SK-N-SH treated with all-trans-retinoic acid at 6 μM for 48 hours (cell line): ENCODE measurements around the gene MMP14.

ENCODE experiments used
- ATAC-seq: fragments of 200-7000 bp; cut with Tn5 transposase; 3 replicates; pipeline ENCODE4 v1.9.1; 2020; ENCODE audit warnings: mild to moderate bottlenecking, moderate library complexity
- ARNTL ChIP-seq: fragments of 450-650 bp; formaldehyde crosslinking; IDR thresholded peaks from 2 replicates; pipeline ENCODE4 v1.5.0; 2020; ENCODE audit warnings: low read depth, mild to moderate bottlenecking, moderate library complexity, borderline replicate concordance
- BACH2 ChIP-seq: fragments of 250-450 bp; sonication (Bioruptor Pico); IDR thresholded peaks from 2 replicates; pipeline ENCODE4 v1.9.0; 2021; ENCODE audit warnings: mild to moderate bottlenecking, borderline replicate concordance
- CREB5 ChIP-seq: fragments of 250-450 bp; sonication (Bioruptor Pico); IDR thresholded peaks from 2 replicates; pipeline ENCODE4 v1.5.1; 2020; ENCODE audit warnings: low read depth, mild to moderate bottlenecking, moderate library complexity
- CSDC2 ChIP-seq: fragments of 250-450 bp; sonication (Bioruptor Pico); IDR thresholded peaks from 2 replicates; pipeline ENCODE4 v1.5.0; 2020; ENCODE audit warnings: mild to moderate bottlenecking, moderate library complexity
- CSRNP3 ChIP-seq: fragments of 250-450 bp; sonication (Bioruptor Pico); IDR thresholded peaks from 2 replicates; pipeline ENCODE4 v1.5.1; 2021; ENCODE audit warnings: mild to moderate bottlenecking, moderate library complexity
- ESRRG ChIP-seq: fragments of 250-450 bp; sonication (Bioruptor Pico); IDR thresholded peaks from 2 replicates; pipeline ENCODE4 v1.6.1; 2021; ENCODE audit warnings: mild to moderate bottlenecking
- GLIS3 ChIP-seq: fragments of 250-450 bp; sonication (Bioruptor Pico); IDR thresholded peaks from 2 replicates; pipeline ENCODE4 v1.5.0; 2020; ENCODE audit warnings: mild to moderate bottlenecking, moderate library complexity
- ISL1 ChIP-seq: fragments of 250-450 bp; sonication (Bioruptor Pico); IDR thresholded peaks from 2 replicates; pipeline ENCODE4 v2.1.2; 2022; ENCODE audit warnings: mild to moderate bottlenecking, moderate library complexity
- OSR1 ChIP-seq: fragments of 250-450 bp; sonication (Bioruptor Pico); IDR thresholded peaks from 2 replicates; pipeline ENCODE4 v1.8.0; 2022; ENCODE audit warnings: moderate library complexity, mild to moderate bottlenecking, inconsistent platforms
- PATZ1 ChIP-seq: fragments of 250-450 bp; sonication (Bioruptor Pico); IDR thresholded peaks from 2 replicates; pipeline ENCODE4 v1.8.0; 2020; ENCODE audit warnings: mild to moderate bottlenecking, moderate library complexity, borderline replicate concordance
- POU6F1 ChIP-seq: fragments of 250-450 bp; sonication (Bioruptor Pico); IDR thresholded peaks from 2 replicates; pipeline ENCODE4 v1.8.0; 2021; ENCODE audit warnings: low read depth, mild to moderate bottlenecking, moderate library complexity, borderline replicate concordance
- PPARA ChIP-seq: fragments of 250-450 bp; sonication (Bioruptor Pico); IDR thresholded peaks from 2 replicates; pipeline ENCODE4 v1.5.0; 2020; ENCODE audit warnings: mild to moderate bottlenecking, borderline replicate concordance
- RARB ChIP-seq: fragments of 250-450 bp; sonication (Bioruptor Pico); IDR thresholded peaks from 2 replicates; pipeline ENCODE4 v1.8.0; 2021; ENCODE audit warnings: mild to moderate bottlenecking, moderate library complexity
- TCF4 ChIP-seq: fragments of 250-450 bp; sonication (Bioruptor Pico); IDR thresholded peaks from 2 replicates; pipeline ENCODE4 v1.8.0; 2021; ENCODE audit warnings: mild to moderate bottlenecking, moderate library complexity, borderline replicate concordance
- TOX ChIP-seq: fragments of 250-450 bp; sonication (Bioruptor Pico); IDR thresholded peaks from 2 replicates; pipeline ENCODE4 v1.8.0; 2021; ENCODE audit warnings: mild to moderate bottlenecking, moderate library complexity, borderline replicate concordance
- ZC3H10 ChIP-seq: fragments of 250-450 bp; sonication (Bioruptor Pico); IDR thresholded peaks from 2 replicates; pipeline ENCODE4 v1.5.1; 2021; ENCODE audit warnings: mild to moderate bottlenecking, moderate library complexity
- ZFP3 ChIP-seq: fragments of 250-450 bp; sonication (Bioruptor Pico); IDR thresholded peaks from 2 replicates; pipeline ENCODE4 v1.5.0; 2020; ENCODE audit warnings: mild to moderate bottlenecking, moderate library complexity
- ZFP30 ChIP-seq: fragments of 450-650 bp; formaldehyde crosslinking; IDR thresholded peaks from 2 replicates; pipeline ENCODE4 v1.5.0; 2022; ENCODE audit warnings: mild to moderate bottlenecking, moderate library complexity
- ZNF565 ChIP-seq: fragments of 450-650 bp; formaldehyde crosslinking; conservative IDR thresholded peaks from 2 replicates; pipeline ENCODE4 v1.5.0; 2020; ENCODE audit warnings: low read depth, mild to moderate bottlenecking, moderate library complexity
- ZNF70 ChIP-seq: fragments of 450-650 bp; formaldehyde crosslinking; IDR thresholded peaks from 2 replicates; pipeline ENCODE4 v1.5.0; 2020; ENCODE audit warnings: mild to moderate bottlenecking, moderate library complexity
- ZNF8 ChIP-seq: fragments of 450-650 bp; formaldehyde crosslinking; IDR thresholded peaks from 2 replicates; pipeline ENCODE4 v1.5.0; 2020; ENCODE audit warnings: mild to moderate bottlenecking, moderate library complexity

MMP14 gene

DNA sequence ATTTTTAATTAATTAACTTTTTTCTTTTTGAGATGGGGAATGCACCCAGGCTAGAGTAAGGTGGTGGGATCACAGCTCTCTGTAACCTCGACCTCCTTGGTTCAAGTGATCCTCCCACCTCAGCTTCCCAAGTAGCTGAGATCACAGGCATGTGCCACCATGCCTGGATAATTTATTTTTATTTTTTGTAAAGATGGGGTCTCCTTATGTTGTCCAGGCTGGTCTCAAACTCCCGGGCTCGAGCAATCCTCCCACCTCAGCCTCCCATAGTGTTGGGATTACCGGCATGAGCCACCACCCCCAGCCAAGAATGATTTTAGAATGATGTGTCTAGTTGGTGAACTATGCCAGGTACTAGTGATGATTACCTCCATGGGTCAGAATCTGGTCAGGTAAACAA lies 28.6 kb downstream of the MMP14 start:
- no peak for ATAC-seq
- TF ChIP-seq ESRRG, result no peak
- TF ChIP-seq CSRNP3 (CRISPR knock-in tag), result no peak
- TF ChIP-seq ISL1, result no peak
- no peak for TF ChIP-seq GLIS3 (CRISPR knock-in tag)
- TF ChIP-seq ZFP30, result no peak
- TF ChIP-seq ZFP3 (CRISPR knock-in tag), result no peak
- no peak for TF ChIP-seq TOX (CRISPR knock-in tag)
- TF ChIP-seq RARB (CRISPR knock-in tag), result no peak
- TF ChIP-seq PATZ1 (CRISPR knock-in tag), result no peak
- no peak for TF ChIP-seq POU6F1 (CRISPR knock-in tag)
- TF ChIP-seq ZNF70 (CRISPR knock-in tag), result no peak
- no peak for TF ChIP-seq ZNF8

- TF ChIP-seq POU6F1 (CRISPR knock-in tag) (no peak), PPARA (no peak), ZFP3 (CRISPR knock-in tag) (no peak), RARB (CRISPR knock-in tag) (no peak), ZNF565 (CRISPR knock-in tag) (no peak), ZFP30 (no peak), PATZ1 (CRISPR knock-in tag) (no peak), ZNF8 (no peak), TOX (CRISPR knock-in tag) (no peak), OSR1 (no peak), ARNTL (CRISPR knock-in tag) (no peak), CSDC2 (CRISPR knock-in tag) (no peak), GLIS3 (CRISPR knock-in tag) (no peak), BACH2 (CRISPR knock-in tag) (no peak), ESRRG (no peak), ISL1 (no peak), ZC3H10 (no peak), TCF4 (CRISPR knock-in tag) (no peak), ZNF70 (CRISPR knock-in tag) (no peak)
- peak; percentile 40; the same call in 1 of the 3 replicates for ATAC-seq
Measured at GRCh38 chr14:22865424-22866405, 29.3 kb downstream of the MMP14 start.

GRCh38 chr14:22866874-22867273 lies 30.5 kb downstream of the MMP14 start:
- TF ChIP-seq CSRNP3 (CRISPR knock-in tag), result no peak
- TF ChIP-seq RARB (CRISPR knock-in tag), result no peak
- no peak for TF ChIP-seq GLIS3 (CRISPR knock-in tag)
- no peak for TF ChIP-seq ZC3H10
- TF ChIP-seq ARNTL (CRISPR knock-in tag), result no peak
- no peak for TF ChIP-seq CREB5 (CRISPR knock-in tag)
- no peak for TF ChIP-seq ISL1
- no peak for TF ChIP-seq TOX (CRISPR knock-in tag)
- no peak for TF ChIP-seq TCF4 (CRISPR knock-in tag)
- no peak for TF ChIP-seq POU6F1 (CRISPR knock-in tag)
- TF ChIP-seq ZNF8, result no peak
- no peak for ATAC-seq
